NCI-H146 (cell line): Measurements from ENCODE around the gene FBXO27.
"Not testable (repeated sequence)": the region's sequence is repeated elsewhere in the genome, so short reads cannot be mapped to it uniquely, and the experiment has no call there.

ENCODE experiments used
- DNase-seq: peaks from one replicate; lab custom pipeline; 2025; lab: John Stamatoyannopoulos, UW

Gene FBXO27

DNA sequence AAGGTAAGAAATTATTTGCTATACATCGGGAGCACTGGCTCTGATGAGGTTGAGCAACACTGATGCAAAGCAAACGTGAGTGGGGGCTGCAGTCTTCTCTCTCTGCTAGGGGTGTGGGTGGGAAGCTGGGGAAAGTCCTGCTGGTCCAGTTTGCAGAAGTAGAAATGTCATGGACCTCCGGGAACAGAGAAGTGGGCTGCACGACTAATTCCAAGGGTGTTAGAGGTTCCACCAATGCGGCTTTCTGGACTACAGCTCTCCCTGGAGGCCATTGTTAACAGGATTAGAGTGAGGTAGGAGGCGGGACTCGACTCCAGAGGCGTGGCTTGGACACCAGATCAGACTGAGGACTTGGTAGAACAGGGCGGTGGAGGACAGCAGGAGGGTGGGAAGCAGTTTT is 5.7 kb upstream of the FBXO27 start:
- peak; percentile 64 for DNase-seq

DNA sequence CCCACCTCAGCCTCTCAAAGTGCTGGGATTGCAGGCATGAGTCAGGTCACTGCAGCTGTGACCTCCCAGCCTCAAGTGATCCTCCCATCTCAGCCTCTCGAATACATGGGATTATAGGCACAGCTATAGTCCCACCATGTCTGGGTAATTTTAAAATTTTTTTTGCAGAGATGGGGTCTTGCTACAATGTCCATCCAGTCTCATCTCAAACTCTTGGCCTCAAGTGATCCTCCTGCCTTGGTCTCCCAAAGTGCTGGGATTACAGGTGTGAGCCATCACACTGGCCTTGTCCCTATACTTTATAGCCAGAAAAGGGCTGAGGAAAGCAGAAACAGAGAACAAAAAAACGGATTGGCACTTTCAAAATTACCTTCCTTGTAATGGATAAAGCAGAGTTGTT is 4.8 kb upstream of the FBXO27 start:
- DNase-seq, result no peak

DNA sequence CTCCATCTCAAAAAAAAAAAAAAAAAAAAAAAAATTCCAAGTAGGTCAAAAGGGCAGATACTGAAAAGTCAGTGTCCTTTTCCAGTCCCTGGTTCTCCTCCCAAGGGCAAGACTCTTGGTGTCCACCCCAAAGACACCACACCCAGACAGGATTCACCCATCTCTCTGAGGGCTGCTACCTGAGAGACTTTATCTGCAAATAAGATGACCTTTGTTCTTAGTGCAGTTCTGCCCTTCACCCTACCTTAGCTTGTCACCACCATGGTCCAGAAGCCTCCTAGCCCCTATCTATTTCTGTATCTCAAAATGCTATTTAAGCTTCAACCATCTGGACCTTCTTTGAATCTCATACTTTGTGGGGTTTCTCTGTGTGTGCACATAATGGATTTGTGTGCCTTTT is 4.2 kb upstream of the FBXO27 start:
- DNase-seq, result no peak

DNA sequence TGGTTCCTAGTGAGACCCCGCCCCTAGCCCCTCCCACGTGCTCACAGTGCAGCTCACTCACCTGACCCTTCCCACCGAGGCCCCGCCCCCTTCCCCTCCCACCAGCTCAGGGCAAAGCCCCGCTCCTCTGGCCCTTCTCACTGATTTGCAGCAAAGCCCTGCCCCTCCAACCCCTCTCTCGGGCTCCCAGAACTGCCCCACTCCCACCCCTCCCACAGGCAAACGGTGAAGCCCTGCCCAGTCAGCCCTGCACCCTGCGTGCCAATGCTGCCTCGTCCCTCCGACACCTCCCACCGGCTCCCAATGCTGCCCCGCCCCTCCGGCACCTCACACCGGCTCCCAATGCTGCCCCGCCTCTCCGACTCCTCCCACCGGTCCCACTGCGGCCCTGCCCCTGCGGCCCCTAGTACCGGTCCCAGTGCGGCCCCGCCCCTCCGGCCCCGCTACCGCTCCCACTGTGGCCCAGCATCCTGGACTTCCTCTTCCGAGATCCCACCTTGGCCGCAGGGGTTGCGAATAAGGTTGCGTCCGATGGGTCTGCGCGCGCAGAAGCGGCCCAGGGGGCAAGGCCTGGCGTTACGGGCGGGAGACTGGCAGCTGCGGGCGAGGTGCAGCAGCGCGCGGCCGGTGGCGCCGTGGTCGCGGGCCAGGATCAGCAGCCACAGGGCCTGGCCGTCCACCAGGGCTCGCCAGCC is 834 bp downstream of the FBXO27 start:
- peak; percentile 100 for DNase-seq

DNA sequence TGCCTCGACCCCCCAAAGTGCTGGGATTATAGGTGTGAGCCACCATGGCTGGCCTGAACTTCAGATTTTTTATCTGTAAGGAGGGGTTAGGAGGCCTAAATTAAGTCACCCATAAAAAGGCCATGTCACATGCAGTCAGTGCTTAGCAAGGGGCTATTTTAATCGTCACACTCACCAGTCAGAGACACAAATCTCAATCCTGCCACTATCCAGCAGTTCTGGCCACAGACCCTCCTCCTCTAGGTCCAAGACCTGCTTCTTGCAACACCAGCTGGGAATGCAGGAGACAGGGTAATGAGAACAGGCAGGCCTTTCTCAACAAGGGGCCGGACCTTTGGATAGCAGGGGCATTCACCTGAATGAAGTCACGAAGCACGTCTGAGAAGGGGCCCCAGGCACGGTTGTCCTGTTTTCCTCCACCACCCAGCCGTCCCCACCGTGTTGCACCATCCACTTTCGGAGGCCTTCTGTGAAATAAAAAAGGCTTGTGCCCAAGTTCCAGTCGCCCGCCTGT is 1.4 kb downstream of the FBXO27 start:
- no peak for DNase-seq

DNA sequence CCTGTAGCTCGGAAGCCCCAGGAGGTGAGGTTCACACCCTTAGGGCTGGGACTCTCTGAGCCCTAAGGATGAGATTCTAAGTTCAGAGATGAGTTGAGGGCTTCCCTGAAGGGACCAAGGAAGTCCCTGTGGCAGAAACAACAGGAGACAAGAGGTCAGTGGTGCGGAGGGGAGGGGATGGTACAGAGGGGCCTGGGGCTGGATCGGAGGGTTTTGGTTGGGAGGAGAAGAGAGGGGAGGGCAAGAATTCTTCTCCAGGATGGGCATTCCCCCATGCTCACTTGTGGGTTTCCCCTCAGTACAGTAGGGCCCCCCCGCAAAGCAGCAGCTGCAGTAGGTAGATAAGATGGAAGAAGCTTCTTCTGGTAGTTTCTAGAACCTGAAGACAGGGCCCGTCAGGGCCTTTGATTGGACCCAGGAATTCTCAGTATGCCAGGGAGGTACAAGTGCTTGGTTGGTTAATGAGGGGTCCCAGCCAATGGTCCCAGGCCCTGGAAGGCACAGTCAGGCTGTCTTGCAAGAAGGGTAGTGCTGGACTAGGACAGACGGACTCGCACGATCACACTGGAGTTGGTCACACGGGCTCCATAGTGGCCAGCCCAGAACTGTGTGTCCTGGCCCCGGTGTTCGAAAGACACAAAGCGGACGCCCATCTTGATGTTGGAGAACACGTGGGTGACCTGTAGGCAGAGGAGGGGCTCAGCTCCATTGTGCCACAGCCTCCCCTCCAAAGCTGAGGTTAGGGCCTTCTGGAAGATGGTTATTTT is 7.3 kb downstream of the FBXO27 start:
- no peak for DNase-seq

DNA sequence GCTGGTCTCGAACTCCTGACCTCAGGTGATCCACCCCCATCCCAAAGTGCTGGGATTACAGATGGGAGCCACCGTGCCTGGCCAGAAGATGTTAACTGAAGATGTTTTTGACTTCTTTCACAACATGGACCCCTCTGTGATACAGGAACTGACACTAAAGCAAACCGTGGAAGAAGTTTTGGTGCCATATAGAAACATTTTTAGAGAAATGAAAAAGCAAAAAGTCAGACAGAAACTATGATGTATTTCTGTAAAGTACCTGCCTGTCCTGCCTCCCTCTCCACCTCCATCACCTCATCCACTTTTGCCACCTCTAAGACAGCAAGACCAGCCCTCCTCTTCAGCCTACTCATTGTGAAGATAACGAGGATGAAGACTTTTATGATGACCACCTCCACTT is 11.3 kb downstream of the FBXO27 start:
- DNase-seq, result no peak

DNA sequence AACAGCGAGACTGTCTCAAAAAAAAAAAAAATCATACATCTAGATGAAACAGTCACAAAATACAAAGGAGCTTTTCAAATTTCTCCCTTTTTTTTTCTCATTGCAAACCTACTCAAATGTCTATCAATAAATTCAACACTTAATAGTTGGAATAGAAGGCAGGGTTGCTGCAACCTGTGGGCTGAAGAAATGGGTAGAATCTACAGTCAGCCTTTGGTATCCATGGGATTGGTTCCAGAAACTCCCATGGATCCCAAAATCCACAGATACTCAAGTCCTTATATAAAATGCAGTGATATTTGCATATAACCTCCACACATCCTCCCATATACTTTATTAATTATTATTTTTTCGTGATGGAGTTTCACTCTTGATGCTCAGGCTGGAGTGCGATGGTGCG is 14.7 kb downstream of the FBXO27 start:
- DNase-seq, result no peak

DNA sequence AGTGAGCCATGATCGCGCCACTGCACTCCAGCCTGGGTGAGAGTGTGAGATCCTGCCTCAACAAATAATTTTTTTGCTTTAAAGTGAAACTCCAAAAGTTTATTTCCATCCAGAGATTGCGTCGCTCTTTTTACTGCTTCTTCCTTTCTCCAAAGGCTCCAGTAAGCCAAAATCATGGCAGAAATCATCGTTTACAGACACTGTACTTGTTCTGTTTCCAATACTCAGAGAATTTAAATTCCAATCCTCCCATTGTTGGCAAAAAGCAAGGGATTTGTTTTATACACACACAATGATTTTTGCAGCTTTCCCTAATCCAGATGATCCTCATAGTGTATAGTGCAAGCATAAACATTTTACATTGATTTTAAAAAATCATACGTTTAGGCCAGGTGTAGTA is 15.3 kb downstream of the FBXO27 start:
- DNase-seq, result no peak

DNA sequence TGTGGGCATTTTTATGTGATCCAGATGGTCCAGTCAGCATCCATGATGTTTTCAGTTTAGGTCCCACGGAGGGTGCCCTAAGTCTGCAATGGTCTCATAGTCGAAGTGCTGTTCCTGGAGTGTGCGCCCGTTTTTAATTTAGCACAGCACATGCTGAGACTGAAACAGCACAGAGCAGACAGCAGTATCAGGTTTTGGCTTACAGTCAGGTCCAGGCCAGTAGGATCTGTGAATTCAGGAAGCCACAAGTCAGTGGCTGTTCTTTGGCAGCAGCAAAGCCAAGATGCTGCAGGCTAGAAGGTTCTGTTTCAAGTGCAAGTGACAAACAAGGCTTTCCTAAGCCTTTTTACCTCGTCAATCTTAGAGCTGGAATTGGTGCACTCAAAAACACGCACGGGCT is 18.3 kb downstream of the FBXO27 start:
- no peak for DNase-seq

DNA sequence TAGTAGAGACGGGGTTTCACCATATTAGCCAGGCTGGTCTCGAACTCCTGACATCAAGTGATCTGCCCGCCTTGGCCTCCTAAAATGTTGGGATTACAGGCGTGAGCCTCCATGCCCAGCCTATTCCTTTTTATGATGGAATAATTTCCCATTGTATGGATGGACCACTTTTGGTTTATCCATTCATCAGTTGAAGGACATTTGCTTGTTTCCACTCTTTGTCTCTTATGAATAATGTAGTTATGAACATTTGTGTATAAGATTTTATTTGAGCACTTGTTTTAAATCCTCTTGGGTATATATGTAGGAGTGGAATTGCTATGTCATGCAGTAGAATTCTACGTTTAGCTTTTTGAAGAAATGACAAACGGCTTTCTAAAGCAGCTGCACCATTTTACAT is 23.3 kb downstream of the FBXO27 start:
- DNase-seq, result no peak

DNA sequence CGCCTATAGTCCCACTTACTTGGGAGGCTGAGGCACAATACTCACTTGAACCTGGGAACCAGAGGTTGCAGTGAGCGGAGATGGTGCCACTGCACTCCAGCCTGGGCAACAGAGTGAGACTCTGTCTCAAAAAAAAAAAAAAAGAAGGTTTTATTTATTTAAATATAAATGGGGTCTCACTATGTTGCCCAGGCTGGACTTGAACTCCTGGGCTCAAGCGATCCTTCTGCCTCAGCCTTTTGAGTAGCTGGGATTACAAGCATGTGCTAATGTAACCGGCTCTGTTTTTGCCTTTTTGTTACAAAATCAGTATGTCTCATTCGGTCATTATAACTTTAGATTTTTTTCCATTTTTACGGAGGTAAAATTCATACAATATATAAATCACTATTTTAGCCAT is 24.2 kb downstream of the FBXO27 start:
- DNase-seq, result no peak

DNA sequence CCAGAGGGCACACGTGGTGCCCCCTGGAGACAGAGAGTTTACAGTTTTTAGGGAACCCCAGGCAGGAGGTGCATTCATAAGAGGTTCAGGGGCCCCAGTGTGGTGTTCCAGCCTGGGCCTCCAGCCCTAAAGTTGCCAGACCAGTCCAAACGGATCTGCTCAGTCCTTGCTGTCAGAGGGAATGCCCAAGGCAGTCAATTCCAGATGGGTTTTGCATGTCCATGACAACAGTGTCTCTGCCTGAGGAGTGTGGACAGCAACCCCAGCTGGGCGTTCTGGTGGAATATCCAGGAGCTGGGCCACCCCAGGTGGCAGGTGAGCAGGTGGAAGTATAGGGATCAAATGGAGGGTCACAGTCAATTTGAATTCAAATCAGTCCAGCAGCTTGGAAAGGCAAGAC is 25.3 kb downstream of the FBXO27 start:
- DNase-seq, result peak; percentile 78

DNA sequence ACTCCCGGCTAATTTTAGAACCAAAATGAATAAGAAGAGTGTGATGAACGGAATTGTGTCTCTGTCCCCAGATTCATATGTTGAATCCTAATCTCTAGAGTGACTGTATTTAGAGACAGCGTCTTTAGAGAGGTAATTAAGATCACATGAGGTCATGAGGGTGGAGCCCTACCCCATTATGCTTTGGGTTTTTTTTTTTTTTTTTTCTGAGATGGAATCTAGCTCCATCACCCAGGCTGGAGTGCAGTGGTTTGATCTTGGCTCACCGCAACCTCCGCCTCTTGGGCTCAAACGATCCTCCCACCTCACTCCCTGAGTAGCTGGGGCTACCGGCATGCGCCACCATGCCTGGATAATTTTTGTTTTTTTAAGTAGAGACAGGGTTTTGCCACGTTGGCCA is 27.9 kb downstream of the FBXO27 start:
- no peak for DNase-seq

DNA sequence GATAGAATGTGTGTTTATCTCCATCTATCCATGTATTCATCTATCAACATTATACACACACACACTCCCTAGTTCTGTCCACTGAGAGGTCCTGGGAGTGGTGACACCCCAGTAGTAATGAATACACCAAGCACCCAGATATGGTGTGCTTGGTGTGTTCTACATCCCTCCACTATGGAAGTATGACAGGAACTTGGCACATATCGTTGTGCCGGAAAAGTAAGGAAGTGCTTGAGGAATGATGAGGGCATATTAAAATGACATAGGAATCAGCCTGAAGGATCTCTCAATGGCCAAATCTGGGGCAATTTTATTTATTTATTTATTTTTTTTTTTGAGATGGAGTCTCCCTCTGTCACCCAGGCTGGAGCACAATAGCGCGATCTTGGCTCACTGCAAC is 28.6 kb downstream of the FBXO27 start:
- no peak for DNase-seq

DNA sequence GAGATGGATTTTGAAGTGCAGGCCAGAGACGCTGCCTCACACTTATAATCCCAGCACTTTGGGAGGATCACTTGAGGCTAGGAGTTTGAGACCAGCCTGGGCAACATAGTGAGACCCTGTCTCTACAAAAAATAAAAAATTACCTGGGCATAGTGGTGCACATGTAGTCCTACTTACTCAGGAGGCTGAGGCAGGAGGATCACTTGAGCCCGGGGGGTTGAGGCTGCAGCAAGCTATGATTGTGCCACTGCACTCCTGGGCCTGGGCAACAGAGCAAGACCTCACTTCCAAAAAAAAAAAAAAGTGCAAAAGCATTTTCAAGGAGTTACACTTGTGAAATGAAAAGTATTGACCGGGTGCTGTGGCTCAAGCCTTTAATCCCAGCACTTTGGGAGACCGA is 29.2 kb downstream of the FBXO27 start:
- DNase-seq, result no peak

DNA sequence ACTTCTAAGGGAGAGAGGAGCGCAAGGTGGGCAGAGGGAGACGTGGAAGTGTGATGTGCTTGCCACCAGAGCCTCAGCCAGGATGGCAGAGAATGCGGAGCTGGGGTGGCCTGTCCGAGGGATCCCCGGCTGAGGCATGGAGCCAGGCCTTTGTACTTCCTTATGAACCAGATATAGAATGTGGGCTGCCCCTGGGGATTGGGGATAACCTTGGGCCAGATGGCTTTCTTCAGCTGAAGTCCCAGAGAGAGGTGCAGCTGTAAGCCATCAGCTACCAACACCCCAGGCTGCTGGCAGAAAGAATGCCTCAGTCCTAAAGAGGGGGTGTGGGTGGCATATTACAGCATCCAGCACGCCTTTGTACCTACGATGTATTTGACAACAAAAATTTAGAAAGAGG is 31.3 kb downstream of the FBXO27 start:
- no peak for DNase-seq

DNA sequence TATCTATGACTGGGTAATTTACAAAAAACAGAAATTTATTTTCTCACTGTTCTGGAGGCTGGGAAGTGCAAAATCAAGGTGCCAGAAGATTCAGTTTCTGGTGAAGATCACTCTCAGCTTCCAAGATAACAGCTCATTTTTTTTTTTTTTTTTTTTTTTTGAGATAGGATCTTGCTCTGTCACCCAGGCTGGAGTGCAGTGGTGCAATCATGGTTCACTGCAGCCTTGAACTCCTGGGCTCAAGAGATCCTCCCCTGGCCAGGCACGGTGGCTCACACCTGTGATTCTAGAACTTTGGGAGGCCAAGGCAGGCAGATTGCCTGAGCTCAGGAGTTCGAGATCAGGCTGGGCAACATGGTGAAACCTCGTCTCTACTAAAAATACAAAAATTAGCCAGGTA is 34.8 kb downstream of the FBXO27 start:
- not testable (repeated sequence) for DNase-seq

DNA sequence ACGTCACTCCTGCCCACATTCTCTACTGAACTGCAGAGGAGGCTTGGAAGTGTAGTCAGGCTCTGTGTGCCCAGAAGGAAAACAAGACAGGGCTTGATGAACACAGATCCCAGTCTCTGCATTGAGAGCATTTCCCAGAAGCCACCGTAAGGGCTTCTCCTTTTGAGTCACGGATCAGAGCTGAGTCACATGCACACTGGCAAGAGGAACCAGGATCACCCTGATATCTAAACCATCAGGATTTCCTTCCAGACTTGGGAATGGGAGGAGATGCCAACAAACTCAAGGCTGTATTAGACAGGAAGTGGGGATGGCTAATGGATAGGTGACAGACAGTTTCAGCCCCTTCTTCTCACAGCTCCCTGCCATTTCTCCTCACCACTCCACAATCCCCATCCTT is 39.1 kb downstream of the FBXO27 start:
- no peak for DNase-seq

DNA sequence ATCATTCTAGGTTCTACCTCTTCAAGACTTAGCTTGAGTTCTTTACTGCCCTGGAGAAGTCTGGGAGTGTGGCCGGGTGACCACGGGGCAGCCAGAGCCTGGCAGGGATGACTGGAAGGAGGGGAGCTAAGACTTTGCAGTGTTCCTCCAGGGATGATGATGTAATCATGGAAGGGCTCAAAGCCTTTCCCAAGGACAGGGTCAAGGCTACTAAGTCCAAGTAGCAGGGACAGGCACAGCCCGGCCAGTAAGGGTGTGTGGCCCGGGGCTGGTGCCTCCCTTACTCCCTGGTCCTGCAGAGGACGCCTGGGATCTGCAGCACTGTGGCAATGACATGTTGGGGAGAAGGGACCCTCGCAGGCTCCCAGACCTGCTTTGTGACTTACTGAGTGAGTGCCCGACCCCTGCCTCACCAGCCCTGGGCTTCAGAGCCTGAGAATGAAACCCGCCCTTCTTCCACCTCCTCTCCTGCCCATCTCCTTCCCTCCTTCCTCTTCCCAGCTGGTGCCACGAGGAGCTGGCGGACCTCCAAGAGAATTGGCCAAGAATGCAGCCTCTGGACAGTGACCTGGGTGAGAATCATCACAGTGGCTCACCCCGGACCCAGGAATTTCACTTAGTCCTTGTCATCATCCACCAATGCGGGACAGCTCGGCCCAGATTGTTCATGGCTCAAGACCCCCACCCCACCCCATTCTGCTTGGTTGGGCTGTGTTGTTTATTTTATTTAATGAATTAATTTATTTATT is 41.2 kb downstream of the FBXO27 start:
- DNase-seq, result no peak

DNA sequence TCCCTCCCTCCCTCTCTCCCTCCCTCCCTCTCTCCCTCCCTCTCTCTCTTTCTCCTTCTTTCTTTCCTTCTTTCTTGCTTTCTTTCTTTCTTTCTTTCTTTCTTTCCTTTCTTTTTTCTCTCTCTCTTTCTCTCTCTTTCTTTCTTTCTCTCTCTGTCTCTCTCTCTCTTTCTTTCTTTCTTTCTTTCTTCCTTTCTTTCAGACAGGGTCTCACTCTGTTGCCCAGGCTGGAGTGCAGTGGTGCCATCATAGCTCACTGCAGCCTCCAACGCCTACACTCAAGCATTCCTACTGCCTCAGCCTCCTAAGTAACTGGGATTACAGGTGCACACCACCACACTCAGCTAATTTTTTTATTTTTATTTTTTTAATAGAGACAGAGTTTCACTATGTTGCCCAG is 42.7 kb downstream of the FBXO27 start:
- not testable (repeated sequence) for DNase-seq

DNA sequence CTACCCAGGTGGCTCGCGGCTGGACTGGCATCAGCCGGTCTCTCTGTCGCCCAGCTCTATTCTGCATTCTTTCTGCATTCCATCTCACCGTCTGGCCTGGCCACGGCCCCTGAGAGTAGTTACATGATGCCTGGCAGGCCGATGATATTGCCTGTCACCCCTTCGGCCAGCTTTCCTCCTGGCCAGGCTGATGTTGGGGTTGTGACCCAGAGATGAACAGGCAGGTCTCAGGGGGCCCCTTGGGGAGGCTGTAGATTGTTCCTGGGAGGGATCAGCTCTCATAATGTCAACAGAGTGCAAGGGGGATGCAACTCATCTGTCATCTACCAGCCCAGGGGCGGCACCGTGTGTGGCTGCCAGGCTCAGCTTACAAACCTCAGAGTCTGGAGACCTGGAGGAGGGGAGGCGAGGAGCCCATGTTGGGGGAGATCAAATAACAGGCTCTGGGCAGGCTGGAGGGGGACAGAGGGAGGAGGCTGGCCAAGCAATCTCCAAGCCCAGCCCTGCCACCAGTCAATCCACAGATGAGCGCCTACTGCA is 43.2 kb downstream of the FBXO27 start:
- peak; percentile 27 for DNase-seq

DNA sequence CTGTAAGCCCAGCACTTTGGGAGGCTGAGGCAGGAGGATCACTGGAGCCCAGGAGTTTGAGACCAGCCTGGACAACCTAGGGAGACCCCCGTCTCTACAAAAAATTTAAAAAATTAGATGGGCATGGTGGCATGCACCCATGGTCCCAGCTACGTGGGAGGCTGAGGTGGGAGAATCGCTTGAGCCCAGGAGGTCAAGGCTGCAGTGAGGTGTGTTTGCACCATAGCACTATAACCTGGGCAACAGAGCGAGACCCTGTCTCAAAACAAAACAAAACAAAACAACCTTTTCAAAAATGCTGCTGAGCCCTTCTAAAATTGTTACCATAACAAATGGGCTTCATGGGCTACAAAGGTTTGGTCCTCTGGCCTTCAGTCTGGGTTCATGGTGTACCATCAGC is 43.7 kb downstream of the FBXO27 start:
- DNase-seq, result not testable (repeated sequence)
